Astrocyte of the spinal cord (primary cell): ENCODE measurements around the gene FKBP2.

Experiments
- DNase-seq: peaks from one replicate; pipeline ENCODE4 v3.0.0; 2011; ENCODE audit warnings: low read depth, low spot score
- H3K4me3 ChIP-seq: 2 replicates; pipeline ENCODE4 v1.5.1; 2011; ENCODE audit warnings: low read depth, mild to moderate bottlenecking, low read length, moderate library complexity
- in situ Hi-C: cut with HindIII; loops from 2 replicates; pipeline ENCODE4 v1.10.0; 2017; ENCODE audit warnings: low sequenced_read_pairs
- TF ChIP-seq, protein P1 (sequence below): IDR thresholded peaks from 2 replicates; pipeline ENCODE4 v1.5.1; 2012; ENCODE audit warnings: low read depth, mild to moderate bottlenecking, low read length, inconsistent platforms

The FKBP2 gene

DNA sequence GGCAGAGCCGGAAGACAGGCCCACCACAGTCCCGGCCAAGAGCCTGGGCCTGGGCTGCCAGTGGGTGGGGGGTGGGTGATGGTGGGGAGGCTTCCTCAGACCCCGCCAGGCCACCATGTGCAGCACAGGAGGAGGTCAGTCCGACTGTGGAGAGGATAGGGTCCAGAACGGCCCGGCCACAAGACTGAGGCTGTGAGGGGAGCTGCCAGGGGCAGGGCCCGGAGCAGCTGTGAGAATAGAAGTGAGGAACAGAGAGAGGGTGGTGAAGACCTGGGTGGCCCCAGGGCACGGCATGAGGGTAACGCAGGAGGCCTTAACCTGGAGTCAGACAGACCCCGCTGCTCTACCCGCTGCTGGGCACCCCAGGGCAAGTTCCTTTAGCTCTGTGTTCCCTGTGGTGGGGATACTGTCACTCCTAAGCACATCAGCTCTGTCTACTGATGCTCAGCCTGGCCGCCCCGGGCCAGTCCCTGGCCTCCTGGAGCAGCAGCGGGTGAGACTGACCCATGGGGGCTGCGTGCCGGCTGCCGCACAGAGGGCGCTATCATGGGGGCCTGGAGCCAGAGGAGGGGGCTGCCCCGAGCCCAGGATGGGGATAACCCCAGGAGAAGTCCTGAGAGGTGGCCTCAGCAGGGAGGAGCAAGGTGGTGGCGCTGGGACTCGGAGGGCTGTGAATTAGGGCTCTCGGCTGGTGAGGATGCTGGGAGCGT lies 32.7 kb upstream of the FKBP2 start:
- DNase-seq = no peak
- TF ChIP-seq, protein P1, sequence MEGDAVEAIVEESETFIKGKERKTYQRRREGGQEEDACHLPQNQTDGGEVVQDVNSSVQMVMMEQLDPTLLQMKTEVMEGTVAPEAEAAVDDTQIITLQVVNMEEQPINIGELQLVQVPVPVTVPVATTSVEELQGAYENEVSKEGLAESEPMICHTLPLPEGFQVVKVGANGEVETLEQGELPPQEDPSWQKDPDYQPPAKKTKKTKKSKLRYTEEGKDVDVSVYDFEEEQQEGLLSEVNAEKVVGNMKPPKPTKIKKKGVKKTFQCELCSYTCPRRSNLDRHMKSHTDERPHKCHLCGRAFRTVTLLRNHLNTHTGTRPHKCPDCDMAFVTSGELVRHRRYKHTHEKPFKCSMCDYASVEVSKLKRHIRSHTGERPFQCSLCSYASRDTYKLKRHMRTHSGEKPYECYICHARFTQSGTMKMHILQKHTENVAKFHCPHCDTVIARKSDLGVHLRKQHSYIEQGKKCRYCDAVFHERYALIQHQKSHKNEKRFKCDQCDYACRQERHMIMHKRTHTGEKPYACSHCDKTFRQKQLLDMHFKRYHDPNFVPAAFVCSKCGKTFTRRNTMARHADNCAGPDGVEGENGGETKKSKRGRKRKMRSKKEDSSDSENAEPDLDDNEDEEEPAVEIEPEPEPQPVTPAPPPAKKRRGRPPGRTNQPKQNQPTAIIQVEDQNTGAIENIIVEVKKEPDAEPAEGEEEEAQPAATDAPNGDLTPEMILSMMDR = no peak
- no peak overlapping the region for H3K4me3 ChIP-seq
- in situ Hi-C loops = no loop called here

DNA sequence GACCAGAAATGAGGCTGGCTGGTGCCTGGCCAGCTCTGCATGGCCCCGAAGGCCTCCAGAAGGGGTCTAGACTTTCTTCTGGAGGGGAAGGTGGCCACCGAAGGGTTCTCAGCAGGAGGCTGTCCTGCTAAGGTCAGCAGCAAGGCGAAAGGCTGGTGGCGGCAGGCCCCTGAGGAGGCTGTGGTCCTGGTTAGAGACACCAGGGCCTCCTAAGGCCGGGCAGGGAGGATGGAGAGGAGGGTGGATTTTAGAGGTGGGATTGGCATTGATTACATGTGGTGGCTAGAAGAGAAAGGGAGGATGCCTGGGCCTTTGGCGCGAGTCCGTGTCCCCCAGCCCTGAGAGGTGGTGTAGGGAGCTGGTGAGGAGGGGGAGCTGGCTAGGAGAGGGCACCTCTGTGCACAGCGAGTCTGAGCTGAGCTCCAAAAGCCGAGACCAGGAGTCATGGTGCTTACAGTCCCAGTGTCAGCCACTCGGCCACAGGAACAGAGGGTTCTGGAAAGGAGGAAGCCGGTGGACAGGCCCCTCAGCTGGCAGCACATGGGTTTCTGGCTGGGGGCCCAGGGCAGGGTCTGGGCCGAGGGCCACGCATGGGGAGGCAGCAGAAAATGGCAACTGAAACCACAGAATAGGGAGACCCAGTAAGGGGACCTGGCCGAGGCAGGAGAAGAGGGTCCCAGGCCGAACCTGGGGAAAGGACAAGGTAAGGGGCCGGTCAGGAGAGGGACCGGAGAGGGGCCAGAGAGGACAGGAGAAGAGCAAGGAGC lies 31.9 kb upstream of the FKBP2 start:
- DNase-seq = no peak
- H3K4me3 ChIP-seq = no peak overlapping the region
- TF ChIP-seq, protein P1 = no peak
- in situ Hi-C loops = no loop called here

DNA sequence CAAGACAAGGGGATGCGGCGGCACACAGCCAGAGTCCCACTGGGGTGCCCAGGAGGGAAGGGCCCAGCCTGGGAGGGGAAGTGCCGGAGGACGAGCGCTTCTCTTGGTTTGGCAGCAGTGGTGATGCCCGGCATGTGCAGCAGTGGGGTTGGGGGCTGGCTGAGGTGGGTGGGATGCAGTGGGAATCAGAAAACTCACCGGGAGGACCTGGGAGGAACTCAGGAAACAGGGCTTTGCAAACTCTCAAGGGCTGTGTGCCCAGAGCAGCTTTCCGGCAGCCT lies 31.4 kb upstream of the FKBP2 start:
- no peak overlapping the region for H3K4me3 ChIP-seq
- no peak for DNase-seq
- in situ Hi-C loops = no loop called here
- TF ChIP-seq, protein P1 = no peak

DNA sequence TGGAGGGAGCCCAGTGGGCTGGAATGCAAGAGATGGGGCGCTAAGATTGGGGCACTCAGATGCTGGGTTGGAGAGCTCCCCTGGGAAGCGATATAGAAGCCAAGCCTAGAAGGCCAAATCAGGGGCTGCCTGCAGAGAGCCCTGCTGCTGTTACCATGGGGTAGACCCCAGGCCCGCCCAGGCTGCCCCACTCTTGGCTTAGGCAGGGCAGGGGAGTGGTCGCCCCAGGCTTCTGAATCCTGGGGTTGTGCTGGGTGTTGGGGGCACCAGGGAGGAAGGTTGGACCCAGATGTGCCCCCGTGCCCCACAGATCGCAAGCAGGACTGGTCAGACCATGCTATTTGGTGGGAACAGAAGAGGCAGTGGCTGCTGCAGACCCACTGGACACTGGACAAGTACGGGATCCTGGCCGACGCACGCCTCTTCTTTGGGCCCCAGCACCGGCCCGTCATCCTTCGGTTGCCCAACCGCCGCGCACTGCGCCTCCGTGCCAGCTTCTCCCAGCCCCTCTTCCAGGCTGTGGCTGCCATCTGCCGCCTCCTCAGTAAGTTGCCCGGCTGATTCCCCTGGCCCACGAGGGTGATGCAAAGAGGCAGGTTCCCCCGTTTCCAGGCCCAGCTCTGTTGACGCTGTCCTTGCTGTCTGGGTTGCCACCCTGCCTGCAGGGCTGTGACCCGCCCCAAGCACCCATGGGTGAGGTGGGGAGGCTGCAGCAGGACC lies 30.4 kb upstream of the FKBP2 start:
- TF ChIP-seq, protein P1 = no peak

DNA sequence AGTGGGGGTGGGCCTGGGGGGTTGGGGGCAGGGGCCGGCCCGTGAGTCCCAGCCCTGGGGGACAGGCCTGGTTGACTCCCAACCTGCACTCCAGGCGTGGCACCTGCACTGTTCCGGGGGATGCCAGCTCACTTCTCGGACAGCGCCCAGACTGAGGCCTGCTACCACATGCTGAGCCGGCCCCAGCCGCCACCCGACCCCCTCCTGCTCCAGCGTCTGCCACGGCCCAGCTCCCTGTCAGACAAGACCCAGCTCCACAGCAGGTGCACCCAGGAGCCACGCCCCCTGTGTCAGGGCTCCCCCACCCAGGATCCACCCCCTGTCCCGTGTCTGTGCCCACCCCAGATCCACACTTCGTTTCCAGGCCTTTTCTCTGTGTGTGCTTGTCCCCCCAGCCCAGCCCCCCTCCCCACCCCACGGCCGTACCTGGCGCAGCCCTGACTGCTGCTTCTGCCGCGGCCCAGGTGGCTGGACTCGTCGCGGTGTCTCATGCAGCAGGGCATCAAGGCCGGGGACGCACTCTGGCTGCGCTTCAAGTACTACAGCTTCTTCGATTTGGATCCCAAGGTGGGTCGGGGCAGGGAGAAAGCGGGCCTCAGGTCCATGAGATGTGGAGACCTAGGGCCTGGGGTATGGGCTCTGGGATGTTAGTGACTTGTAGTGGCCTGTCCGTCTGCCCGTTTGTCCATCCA lies 29.6 kb upstream of the FKBP2 start:
- TF ChIP-seq, protein P1 = no peak
- in situ Hi-C loops = no loop called here
- no peak overlapping the region for H3K4me3 ChIP-seq
- no peak for DNase-seq

More for the DNA sequence above, 30.4 kb upstream of the FKBP2 start:
- no peak overlapping the region for H3K4me3 ChIP-seq
- no peak for DNase-seq
- in situ Hi-C loops = no loop called here

DNA sequence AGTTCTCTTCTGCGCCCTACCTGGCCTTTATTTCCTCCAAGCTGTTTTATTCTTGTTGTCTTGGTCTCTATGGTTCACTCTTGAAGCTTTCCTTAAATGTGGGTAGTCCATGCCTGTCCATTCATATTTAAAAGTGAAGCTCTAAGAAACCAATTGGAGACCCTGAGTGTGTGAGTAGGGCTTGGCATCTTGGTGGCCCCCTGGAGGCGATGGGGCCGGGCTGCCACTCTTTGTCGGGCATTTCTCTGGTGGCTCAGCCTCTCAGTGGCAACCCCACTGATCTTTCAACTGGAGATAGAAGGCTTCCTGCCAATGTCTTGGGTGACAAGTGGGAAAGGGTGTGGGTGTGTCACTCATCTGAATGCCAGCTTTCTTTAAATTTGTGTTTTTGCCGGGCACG lies 24.0 kb upstream of the FKBP2 start:
- TF ChIP-seq, protein P1 = no peak
- no peak for DNase-seq
- no peak overlapping the region for H3K4me3 ChIP-seq
- in situ Hi-C loops = no loop called here
